Nucleus accumbens (tissue), 56 donors: ENCODE measurements around the gene LAG3.

Experiments used
- DNase-seq, 56 donors: peaks; one replicate each; lab custom pipeline; 2025; lab: John Stamatoyannopoulos, UW

LAG3 gene

GRCh38 chr12:6786416-6787094, 14.2 kb downstream of the LAG3 start:
- DNase-seq: no peak

- no peak for DNase-seq
These were observed 15.0 kb downstream of the LAG3 start for GRCh38 chr12:6787309-6787708.

GRCh38 chr12:6788972-6789924, 16.9 kb downstream of the LAG3 start, which contains the start of gene CD4:
CD4 (plus strand) TSS chr12:6789528; CDS start chr12:6800139, 10,611 bp downstream.
- DNase-seq: peak in 13 of 56 donors; percentile 10 to 48 (median 25)

GRCh38 chr12:6790496-6791150, 18.3 kb downstream of the LAG3 start:
- no peak for DNase-seq

- no peak for DNase-seq
These were observed 19.7 kb downstream of the LAG3 start for GRCh38 chr12:6791931-6792520.

- peak in 13 of 56 donors; percentile 10 to 38 (median 19) for DNase-seq
These were observed 20.3 kb downstream of the LAG3 start for GRCh38 chr12:6792522-6793201.

- DNase-seq: no peak
These were observed 22.8 kb downstream of the LAG3 start for GRCh38 chr12:6795088-6795487.

- DNase-seq: no peak
These were observed 24.3 kb downstream of the LAG3 start for GRCh38 chr12:6796576-6796975.

- DNase-seq: no peak
These were observed 26.8 kb downstream of the LAG3 start for GRCh38 chr12:6799147-6799546.

- no peak for DNase-seq
These were observed 34.9 kb downstream of the LAG3 start for GRCh38 chr12:6807170-6807569.

GRCh38 chr12:6809056-6809455, 36.7 kb downstream of the LAG3 start:
- no peak for DNase-seq

- no peak for DNase-seq
These were observed 38.4 kb downstream of the LAG3 start for GRCh38 chr12:6810758-6811157.

GRCh38 chr12:6813363-6813762, 41.0 kb downstream of the LAG3 start:
- no peak for DNase-seq

- no peak for DNase-seq
These were observed 44.3 kb downstream of the LAG3 start for GRCh38 chr12:6816598-6816997.

- DNase-seq: no peak
These were observed 44.8 kb downstream of the LAG3 start for GRCh38 chr12:6817098-6817497.

- DNase-seq: no peak
These were observed 45.4 kb downstream of the LAG3 start for GRCh38 chr12:6817662-6818157.

- no peak for DNase-seq
These were observed 45.9 kb downstream of the LAG3 start for GRCh38 chr12:6818222-6818621.

GRCh38 chr12:6818645-6819044, 46.3 kb downstream of the LAG3 start:
- no peak for DNase-seq

- no peak for DNase-seq
These were observed 47.0 kb downstream of the LAG3 start for GRCh38 chr12:6819106-6820030.
